HepG2 (cell line): Measurements from ENCODE around the gene CRYM. TPM values are rescaled to one million over a fixed set of nuclear protein-coding genes. Genes with fewer than 3 reads are reported as not detected.

Experiments used
- ARID2 ChIP-seq: sonication (generic); formaldehyde crosslinking; IDR thresholded peaks from 2 replicates; pipeline ENCODE4 v1.8.1; 2022; ENCODE audit warnings: mild to moderate bottlenecking, missing genetic modification reagents, borderline replicate concordance
- CERS6 ChIP-seq: sonication (generic); formaldehyde crosslinking; IDR thresholded peaks from 2 replicates; pipeline ENCODE4 v1.5.0; 2020; ENCODE audit warnings: missing genetic modification reagents
- HNF4A ChIP-seq: sonication (generic); formaldehyde crosslinking; IDR thresholded peaks from 2 replicates; pipeline ENCODE4 v1.4.0; 2020; ENCODE audit warnings: missing genetic modification reagents
- JUN ChIP-seq: sonication (generic); formaldehyde crosslinking; IDR thresholded peaks from 2 replicates; pipeline ENCODE4 v1.4.0; 2020; ENCODE audit warnings: mild to moderate bottlenecking, missing genetic modification reagents
- MIER2 ChIP-seq: IDR thresholded peaks from 2 replicates; pipeline ENCODE4 v1.6.1; 2016; ENCODE audit warnings: missing biosample characterization, missing genetic modification reagents
- MTA3 ChIP-seq: sonication (generic); formaldehyde crosslinking; IDR thresholded peaks from 2 replicates; pipeline ENCODE4 v1.4.0; 2020; ENCODE audit warnings: missing genetic modification reagents
- NCOA5 ChIP-seq: sonication (generic); formaldehyde crosslinking; IDR thresholded peaks from 2 replicates; pipeline ENCODE4 v1.4.0; 2020; ENCODE audit warnings: missing genetic modification reagents
- NFE2L2 ChIP-seq: fragments of 150-350 bp; IDR thresholded peaks from 2 replicates; pipeline ENCODE4 v1.6.1; 2014; ENCODE audit warnings: low read length
- NR0B2 ChIP-seq: sonication (generic); formaldehyde crosslinking; IDR thresholded peaks from 2 replicates; pipeline ENCODE4 v1.4.0; 2020; ENCODE audit warnings: mild to moderate bottlenecking, missing genetic modification reagents
- PBX2 ChIP-seq: IDR thresholded peaks from 2 replicates; pipeline ENCODE4 v1.6.1; 2016; ENCODE audit warnings: control low read depth
- RERE ChIP-seq: IDR thresholded peaks from 2 replicates; pipeline ENCODE4 v1.6.1; 2016; ENCODE audit warnings: low read depth, missing genetic modification reagents, missing compliant biosample characterization
- SMAD3 ChIP-seq: sonication (generic); formaldehyde crosslinking; IDR thresholded peaks from 2 replicates; pipeline ENCODE4 v1.4.0; 2020; ENCODE audit warnings: missing genetic modification reagents
- SNAPC5 ChIP-seq: sonication (generic); formaldehyde crosslinking; IDR thresholded peaks from 2 replicates; pipeline ENCODE4 v1.8.1; 2023; ENCODE audit warnings: mild to moderate bottlenecking, missing genetic modification reagents, borderline replicate concordance
- SNRNP70 ChIP-seq: fragments of 200-400 bp; formaldehyde crosslinking; IDR thresholded peaks from 2 replicates; pipeline ENCODE4 v1.6.1; 2017; ENCODE audit warnings: mild to moderate bottlenecking, low read depth, low read length, moderate library complexity
- SP140L ChIP-seq: sonication (generic); formaldehyde crosslinking; IDR thresholded peaks from 2 replicates; pipeline ENCODE4 v1.4.0; 2020; ENCODE audit warnings: missing genetic modification reagents, borderline replicate concordance
- SRSF9 ChIP-seq: fragments of 200-400 bp; formaldehyde crosslinking; IDR thresholded peaks from 2 replicates; pipeline ENCODE4 v1.6.1; 2018; ENCODE audit warnings: borderline replicate concordance, mild to moderate bottlenecking, low read depth, low read length; ENCODE audit not compliant: insufficient read depth, poor library complexity, severe bottlenecking
- TAF15 ChIP-seq: fragments of 200-400 bp; formaldehyde crosslinking; IDR thresholded peaks from one replicate; pipeline ENCODE4 v1.6.1; 2018; ENCODE audit warnings: mild to moderate bottlenecking, low read depth, low read length; ENCODE audit not compliant: poor library complexity, severe bottlenecking
- ZNF296 ChIP-seq: sonication (generic); formaldehyde crosslinking; conservative IDR thresholded peaks from 2 replicates; pipeline ENCODE4 v1.5.0; 2020; ENCODE audit warnings: mild to moderate bottlenecking, missing genetic modification reagents
- ZNF597 ChIP-seq: sonication (generic); formaldehyde crosslinking; IDR thresholded peaks from 2 replicates; pipeline ENCODE4 v1.5.0; 2020; ENCODE audit warnings: missing genetic modification reagents
- ZNF7 ChIP-seq: IDR thresholded peaks from 2 replicates; pipeline ENCODE4 v1.6.1; 2016; ENCODE audit warnings: missing biosample characterization, missing genetic modification reagents
- ZNF772 ChIP-seq: sonication (generic); formaldehyde crosslinking; IDR thresholded peaks from 2 replicates; pipeline ENCODE4 v1.5.0; 2020; ENCODE audit warnings: mild to moderate bottlenecking, missing genetic modification reagents
- polyA plus RNA-seq, 8 experiments: library from polyadenylated mRNA; depleted of rRNA in 3 of 8; stranded (reverse) in 7 of 8; unstranded in 1 of 8; fragments of >200 nt; fragmentation: Illumina TruSeq in 4 of 8; extraction: Trizol in 4 of 8; gene quantifications; 2 replicates each; pipeline versions ENCODE4 v1.2.1 to v1.2.3, GENCODE V29; 2011 to 2016; ENCODE audit warnings: low read depth in 4 of 8, missing spikeins in 1 of 8, mixed read lengths in 1 of 8; ENCODE audit not compliant: insufficient read depth in 1 of 8
- total RNA-seq, 5 experiments: library from RNA; depleted of rRNA; stranded (reverse); fragments of >200 nt; fragmentation: Illumina TruSeq; extraction: Trizol; gene quantifications; 2 replicates each; pipeline ENCODE4 v1.2.3, GENCODE V29; 2016; ENCODE audit warnings: low read depth in 1 of 5

CRYM gene
- total and polyA plus RNA-seq, 2 of the 13 experiments (the other 11 are each of a cell fraction or from before 2014, with no cell fraction given) = 1.9 to 2.2 TPM

- no peak for TF ChIP-seq CERS6 (CRISPR knock-in tag)
- TF ChIP-seq NR0B2 (CRISPR knock-in tag) = peak; percentile 46; the same call in 1 of the 2 replicates
- TF ChIP-seq JUN = no peak
- no peak for TF ChIP-seq SNAPC5 (CRISPR knock-in tag)
- no peak for TF ChIP-seq ZNF296 (CRISPR knock-in tag)
- no peak for TF ChIP-seq TAF15
- no peak for TF ChIP-seq MIER2
- no peak for TF ChIP-seq PBX2 (CRISPR knock-in tag)
- no peak for TF ChIP-seq ZNF7 (CRISPR knock-in tag)
- no peak for TF ChIP-seq SNRNP70
- TF ChIP-seq ZNF772 (CRISPR knock-in tag) = peak; percentile 78; the same call in 1 of the 2 replicates
- no peak for TF ChIP-seq MTA3 (CRISPR knock-in tag)
- TF ChIP-seq NCOA5 (CRISPR knock-in tag) = no peak
- no peak for TF ChIP-seq RERE (CRISPR knock-in tag)
- peak; percentile 61; the same call in 1 of the 2 replicates for TF ChIP-seq ARID2 (CRISPR knock-in tag)
- TF ChIP-seq SP140L (CRISPR knock-in tag) = no peak
- TF ChIP-seq SRSF9 = no peak
- TF ChIP-seq HNF4A (CRISPR knock-in tag) = no peak
- TF ChIP-seq NFE2L2 = no peak
- no peak for TF ChIP-seq SMAD3 (CRISPR knock-in tag)
- TF ChIP-seq ZNF597 (CRISPR knock-in tag) = no peak
Measured at GRCh38 chr16:21283521-21284289, 5.6 kb upstream of the CRYM start (continued).
